CD4-positive, alpha-beta T cell treated with Interleukin-6 at 100 ng/mL for 8 hours (primary cell): ENCODE results near the gene PAK4.

Source experiments
- DNase-seq: peaks from one replicate; pipeline ENCODE4 v3.0.0-alpha.2; 2020; ENCODE audit warnings: mixed read lengths, low spot score

The PAK4 gene

DNA sequence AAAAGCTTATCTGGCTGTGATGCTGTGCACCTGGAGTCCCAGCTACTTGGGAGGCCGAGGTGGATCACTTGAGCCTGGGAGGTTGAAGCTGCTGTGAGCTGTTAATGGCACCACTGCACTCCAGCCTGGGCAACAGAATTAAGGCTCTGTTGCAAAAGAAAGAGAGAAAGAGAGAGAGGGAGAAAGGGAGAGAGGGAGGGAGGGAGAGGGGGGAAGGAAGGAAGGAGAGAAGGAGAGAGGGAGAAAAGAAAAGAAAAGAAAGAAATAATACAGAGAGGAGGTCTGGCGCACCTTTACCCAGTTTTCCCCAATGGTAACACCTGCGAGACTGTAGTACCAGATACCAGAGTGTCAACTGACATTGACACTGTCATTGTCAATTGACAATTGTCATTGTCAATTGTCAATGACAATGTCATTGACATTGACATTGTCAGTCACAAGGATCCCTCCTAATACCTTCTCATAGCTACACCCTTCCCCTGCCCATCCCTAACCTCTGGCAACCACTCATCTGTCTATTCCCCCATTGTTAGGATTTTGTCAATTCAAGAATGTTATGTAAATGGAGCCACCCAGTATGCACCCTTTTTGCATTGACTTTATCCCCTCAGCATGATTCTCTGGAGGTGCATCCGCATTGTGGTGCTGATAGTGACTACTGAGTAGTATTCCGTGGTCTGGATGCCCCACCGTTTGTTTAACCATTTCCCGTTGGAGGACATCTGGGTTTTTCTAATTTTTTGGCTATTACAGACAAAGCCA is 21.3 kb downstream of the PAK4 start:
- DNase-seq, result no peak

DNA sequence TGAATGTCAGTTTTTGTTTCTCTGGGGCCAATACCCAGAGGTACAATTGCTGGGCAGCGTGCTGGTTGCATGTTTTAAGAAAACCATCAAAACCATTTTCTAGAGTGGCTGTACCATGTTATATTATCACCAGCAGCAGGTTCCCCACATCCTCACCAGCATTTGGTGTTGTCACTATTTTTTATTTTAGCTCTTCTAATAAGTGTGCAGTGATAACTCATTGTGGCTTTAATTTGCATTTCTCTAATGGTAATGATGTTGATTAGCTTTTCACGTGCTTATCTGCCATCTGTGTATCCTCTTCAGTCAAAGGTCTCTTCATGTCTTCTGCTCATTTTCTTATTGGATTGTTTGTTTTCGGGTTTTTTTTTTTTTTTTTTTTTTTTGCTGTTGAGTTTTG is 21.9 kb downstream of the PAK4 start:
- no peak for DNase-seq

DNA sequence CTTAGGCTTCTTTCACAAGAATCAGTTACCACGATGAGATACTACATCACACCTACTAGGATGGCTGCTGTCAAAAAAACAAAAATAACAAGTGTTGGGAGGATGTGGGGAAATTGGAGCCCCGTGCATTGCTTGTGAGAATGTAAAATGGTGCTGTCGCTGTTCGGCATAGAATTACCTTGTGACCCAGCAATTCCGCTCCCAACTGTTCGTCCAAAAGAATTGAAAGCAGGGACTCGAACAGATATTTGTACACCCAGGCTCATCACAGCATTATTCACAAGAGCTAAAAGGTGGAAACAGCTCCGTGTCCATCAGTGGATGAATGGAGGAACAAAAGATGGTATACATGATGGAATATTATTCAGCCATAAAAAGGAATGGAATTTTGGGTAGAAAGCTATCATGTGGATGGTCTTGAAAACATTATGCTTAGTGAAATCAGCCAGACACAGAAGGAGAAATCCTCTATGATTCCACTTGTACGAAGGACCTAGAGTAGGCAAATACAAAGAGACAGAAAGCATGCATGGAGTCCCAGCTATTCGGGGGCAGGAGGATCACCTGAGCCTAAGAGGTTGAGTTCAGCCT is 23.4 kb downstream of the PAK4 start:
- no peak for DNase-seq

DNA sequence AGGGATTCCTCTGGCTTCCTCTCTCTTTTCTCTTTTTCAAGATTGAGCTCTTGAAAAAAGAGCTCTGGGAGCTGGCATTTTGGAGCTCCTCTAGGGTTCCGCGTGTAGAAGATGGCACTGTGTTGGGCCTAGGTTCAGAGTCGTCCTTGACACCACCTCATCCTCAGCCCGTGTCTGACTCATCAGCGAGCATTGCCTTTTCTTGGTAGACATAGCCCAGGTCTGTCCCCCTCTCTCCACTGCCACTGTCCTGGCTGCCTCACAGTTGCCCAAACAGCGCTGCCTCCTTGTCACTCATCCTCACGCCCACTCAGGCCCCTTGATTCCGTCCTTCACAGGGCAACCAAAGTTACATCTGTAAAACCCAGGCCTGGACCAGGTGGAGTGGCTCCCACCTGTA is 24.6 kb downstream of the PAK4 start:
- DNase-seq, result no peak

DNA sequence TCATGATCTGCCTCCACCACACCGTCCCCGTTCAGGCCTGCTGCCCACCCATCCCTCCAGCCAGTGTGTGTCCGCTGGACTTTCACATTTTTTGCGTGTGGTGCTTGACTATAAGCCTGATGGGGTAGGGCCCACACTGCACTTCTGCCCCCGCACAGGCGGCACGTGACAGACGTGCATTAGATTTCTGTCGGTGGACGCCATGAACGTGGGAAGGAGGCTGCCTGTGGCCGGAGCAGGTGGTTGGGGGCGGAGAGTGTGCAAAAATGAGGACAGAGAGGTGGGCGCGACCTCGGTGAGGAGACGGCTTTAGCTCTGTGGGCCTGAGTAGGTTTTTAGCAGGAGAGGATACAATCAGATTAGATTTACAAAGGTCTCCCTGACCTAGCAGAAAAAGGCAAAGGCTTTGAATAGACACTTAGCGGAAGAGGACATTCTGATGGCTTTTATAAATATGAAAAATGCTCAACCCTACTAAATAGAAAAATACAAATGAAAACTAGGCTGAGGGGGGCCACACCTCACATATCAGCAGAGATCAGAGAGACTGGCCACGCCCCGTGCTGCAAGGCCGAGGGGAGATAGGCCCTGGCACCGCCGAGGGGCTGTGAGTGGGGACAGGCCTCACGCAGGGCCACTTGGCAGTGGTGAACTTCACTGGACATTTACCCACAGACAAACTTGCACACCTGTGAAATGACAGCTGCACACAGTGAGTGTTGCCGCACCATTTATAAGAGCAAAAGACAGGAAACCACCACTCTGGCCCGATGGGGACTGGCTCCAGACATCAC is 25.4 kb downstream of the PAK4 start:
- no peak for DNase-seq

DNA sequence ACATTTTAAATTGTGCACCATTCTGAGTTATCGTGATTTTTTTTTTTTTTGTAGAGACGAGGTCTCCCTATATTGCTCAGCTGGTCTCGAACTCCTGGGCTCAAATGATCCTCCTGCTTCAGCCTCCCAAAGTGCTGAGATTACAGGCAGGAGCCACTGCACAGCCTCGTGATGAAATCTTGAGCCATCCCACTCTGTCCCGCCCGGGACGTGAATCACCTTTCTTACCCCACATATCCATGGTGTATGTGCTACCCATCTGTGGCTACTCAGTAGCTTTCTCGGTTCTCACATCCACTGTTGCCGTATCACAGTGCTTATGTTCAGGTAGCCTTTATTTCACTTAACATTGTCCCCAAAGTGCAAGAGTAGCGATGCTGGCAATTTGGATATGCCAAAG is 26.5 kb downstream of the PAK4 start:
- DNase-seq, result no peak

DNA sequence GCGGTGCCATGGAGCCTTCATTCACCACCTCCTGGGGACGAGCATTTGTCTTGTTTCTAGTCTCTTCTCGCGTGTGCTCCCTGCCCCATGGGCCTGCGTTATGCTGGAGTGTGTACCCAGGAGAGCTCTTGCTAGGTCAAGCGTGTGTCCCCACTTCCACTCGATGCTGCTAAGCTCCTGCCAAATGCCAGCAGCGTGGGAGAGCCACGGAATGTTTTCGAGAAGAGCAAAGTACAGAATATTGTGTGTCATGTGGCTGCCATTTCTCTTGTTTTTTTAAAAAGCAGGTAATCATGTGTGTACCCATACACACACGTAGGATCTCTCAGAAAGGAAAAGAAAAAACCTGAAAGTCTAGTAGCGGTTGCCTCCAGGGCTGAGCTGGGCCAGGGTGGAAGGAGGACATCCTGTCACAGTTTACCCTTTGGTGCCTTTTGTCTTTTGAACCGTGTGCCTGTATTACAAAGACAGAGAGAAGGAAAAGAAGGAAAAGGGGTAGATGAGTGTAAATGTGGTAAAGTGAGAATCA is 28.6 kb downstream of the PAK4 start:
- no peak for DNase-seq

DNA sequence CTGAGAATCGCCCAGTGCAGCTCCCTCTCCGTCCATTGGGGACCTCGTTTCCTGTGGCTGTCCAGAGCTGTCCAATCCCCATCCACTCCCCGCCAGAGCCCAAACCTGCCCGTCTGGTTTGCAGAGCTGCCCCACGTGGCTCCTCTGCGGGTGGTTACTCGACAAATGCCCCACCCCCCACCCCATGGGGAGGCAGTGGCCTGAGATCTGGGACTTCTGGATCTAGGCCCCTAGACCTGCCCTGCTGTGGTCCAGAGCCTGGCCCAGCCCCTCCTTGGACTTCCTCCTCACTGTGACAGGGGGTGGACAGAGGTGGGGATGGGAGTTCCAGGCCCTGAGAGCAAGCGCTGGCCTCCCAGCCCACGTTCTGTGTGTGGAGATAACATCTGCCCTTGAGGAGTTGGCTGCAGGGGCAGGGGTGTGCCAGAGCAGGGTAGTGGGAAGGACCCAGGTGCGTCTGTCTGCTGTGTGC is 29.1 kb downstream of the PAK4 start:
- no peak for DNase-seq

DNA sequence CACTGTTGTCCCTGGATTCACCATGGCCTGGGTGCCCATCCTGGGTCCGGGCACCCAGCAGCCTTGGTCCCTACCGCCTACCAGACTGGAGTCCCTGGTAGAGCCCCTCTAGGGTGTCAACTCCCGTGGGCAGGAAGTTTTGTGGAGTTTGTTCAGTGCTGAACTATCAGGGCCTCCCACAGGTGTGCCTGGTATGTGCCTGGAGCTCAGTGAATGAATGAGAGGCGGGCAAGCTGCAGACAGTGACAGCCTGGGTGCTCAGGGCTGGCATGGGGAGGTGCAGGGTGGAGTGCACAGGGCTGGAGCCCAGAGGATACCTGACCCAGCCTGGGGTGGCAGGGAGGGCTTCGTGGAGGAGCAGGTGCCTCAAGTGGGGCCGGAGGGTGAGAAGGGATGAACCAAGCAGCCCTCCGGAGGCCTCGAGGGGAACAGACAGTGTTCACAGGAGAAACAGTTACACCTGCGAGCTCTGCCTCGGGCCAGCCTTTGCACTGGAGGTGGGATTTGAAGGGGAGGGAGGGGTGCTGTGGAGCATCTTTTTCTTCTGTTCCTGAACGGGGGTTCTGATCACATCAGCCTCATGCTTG is 29.6 kb downstream of the PAK4 start:
- no peak for DNase-seq

DNA sequence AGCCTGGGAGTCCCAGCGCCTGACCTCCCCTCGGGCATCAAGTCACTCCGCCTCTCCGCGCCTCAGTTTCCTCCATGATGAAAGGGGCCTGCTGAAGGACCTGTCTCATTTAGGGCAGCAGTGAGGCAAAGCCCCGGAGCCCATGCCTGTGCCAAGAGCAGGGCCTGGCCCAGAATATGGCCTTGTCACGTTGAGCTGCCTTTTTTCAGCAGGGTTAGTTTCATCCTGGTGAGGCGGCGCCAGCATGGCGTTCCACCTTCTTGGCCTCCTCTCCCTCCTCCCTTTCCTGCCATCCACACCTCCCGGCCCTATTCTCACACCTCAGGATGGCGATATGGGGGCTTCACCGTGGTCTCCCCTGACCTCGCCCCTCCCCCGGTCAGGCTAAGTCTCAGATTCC is 30.2 kb downstream of the PAK4 start:
- DNase-seq, result no peak

DNA sequence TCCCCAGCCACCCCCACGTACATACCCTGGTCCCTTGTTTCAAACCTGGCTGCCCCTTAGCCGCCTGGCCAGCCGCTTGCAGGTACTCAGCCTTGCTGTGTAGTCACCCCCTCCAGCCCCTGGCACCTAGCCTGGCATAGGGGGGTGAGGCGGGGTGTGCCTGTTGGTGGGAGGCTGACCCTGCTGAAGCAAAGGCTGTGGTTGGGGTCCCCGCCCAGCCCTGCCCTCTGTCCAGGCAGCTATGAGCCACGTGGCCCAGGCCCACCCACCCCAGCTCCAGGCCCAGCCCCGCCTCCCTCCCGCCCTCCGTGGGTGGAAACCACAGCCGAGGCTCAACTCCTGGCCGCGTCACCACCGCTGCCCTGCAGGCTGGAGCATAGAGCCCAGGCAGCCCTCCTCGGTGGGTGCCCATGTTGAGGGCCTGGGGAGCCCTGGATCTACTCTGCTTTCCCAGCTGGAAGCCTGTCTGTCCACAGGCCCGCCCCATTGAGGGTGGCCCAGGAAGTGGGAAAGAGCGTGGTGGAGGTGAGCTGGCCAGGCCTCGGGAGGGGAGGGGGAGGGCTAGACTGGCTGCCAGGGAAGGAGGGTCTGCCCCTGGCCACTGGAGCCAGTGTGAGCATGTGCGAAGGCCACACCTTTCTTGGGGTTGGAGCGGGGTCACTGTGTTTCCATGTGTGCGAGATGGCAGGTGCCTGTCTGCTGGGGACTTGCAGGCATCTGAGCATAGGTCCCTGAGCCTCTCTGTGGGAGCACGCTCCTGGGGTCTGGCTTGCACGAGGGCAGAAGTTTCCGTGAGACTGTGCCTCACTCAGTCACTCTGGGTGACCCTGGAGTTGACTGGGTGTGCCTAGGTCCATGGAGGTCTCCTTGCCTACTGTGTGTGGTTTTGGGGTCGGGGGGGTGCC is 31.0 kb downstream of the PAK4 start:
- no peak for DNase-seq

DNA sequence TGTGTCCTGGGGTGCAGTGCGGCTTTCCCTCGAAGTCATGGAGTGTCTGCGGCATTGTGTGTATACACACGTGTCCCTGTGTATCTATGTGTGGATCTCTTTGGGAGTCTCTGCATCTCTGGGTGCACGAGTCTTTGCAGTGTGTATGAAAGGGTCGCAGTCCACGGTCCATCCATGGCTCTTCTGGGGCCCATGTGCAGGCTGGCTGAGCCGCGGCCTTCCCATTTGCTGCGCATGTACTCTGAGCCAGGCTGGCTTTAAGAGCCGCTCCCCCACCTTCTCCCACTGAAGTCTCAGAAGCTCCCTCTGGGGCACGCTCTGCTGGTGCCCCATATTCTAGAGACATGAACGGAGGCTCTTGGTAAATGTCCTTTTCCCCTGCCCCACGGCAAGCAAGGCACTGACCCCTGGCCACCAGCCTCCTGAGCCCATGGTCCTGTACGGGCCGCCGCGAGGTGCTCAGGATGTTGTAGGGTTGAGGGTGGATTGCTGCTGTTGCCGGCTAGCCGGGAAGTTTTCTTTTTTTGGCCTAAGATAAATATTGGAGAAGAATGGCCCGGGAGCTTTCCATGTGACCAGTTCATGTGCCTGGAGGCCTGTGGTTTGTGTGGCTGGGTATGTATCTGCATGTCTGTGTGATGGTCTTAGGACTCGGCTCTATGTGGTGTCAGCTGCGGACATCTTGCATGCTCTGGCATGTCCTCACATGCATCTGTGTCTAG is 31.9 kb downstream of the PAK4 start:
- no peak for DNase-seq

DNA sequence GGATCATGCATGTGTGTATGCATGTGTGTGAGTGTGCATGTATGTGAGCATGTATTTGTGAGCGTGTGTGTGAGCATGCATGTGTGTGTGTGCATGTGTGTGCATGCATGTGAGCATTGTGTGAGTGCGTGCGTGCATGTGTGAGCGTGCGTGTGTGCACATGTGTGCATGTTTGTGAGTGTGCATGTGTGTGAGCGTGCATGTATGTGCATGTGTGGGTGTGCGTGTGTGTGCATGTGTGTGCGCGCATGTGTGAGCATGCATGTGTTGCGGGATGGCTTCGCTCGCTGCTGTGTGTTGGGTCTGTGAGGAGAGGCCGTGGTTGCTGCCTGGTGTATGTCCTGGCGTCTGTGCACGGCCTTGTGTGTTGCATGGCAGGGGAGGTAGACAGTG is 32.4 kb downstream of the PAK4 start:
- DNase-seq, result no peak

DNA sequence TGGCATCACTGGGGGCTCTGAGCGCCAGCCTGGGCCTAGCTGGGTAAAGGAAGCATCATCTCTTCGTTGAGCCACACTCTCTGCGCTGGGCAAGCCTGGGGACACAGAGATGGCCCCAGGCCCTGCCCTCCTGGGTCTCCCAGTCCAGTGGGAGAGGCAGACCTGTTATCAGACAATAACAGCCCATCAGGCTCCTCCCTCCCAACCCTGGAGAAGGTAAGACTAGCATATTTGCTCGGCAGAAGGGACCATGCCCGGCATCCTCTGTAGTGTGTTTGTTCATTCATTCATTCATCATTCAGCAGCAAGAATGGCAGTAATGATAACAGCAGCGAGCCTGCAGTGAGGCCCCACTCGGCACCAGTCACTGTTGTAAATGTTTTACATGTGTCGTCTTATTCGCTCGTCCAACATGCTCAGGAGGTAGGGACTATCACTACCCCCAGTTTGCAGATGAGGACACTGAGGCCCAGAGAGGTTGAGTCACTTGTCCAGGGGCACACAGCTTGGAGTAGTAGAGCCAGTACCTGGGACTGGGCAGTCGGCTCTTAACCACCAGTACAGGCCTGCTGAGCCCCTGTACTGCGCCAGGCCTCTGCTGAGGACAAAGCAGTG is 33.2 kb downstream of the PAK4 start:
- DNase-seq, result no peak

DNA sequence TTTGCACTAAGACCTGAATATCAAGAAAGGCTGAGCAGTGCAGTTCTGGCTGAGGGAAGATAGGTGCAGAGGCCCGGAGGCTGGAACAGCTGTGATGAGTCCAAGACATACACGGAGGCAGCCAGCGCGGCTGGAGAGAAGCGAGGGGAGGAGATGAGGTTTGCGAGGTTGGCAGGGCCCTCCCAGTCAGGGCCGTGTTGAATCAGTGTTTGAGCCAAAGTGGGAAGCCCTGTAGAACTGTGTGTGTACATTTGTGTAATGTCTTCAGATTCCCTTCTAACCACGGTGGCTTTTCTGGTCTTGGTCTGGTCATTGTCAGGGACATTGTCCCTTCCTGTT is 34.9 kb downstream of the PAK4 start:
- no peak for DNase-seq

DNA sequence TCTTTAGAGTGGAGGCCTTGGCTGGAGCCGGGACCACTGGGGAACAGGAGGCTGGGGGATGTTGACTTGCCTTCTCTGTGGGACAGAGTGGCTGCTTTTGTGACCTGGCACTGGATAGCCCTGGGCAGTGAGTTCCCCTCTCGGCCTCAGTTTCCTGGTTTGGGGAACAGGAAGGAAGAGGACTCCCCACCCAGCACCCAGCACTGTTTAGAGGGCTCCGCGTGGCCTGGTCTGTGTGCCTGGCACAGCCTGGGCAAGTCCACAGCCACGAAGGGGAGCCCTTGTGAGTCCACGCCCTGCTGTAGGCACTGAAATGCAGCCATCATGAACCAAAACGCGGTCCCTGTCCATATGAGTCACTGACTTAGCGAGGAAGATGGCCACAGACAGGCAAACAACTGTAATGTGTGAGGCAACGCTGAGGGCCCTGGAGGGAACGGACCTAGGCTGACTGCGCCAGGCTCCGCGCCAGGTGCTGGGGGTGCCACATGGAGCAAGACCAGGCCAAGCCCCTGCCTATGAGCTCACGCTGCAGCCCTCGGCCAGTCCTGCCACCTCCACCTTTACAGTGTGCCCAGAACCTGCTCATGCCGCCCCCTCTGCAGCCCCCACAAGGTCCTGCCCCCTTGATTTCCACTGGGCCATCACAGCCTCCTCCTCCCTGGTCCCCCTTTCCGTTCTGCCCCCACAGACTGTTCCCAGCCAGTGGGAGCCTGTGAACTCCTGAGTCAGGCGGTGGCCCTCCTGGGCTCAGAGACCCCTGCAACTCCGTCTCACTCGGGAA is 35.5 kb downstream of the PAK4 start:
- no peak for DNase-seq

DNA sequence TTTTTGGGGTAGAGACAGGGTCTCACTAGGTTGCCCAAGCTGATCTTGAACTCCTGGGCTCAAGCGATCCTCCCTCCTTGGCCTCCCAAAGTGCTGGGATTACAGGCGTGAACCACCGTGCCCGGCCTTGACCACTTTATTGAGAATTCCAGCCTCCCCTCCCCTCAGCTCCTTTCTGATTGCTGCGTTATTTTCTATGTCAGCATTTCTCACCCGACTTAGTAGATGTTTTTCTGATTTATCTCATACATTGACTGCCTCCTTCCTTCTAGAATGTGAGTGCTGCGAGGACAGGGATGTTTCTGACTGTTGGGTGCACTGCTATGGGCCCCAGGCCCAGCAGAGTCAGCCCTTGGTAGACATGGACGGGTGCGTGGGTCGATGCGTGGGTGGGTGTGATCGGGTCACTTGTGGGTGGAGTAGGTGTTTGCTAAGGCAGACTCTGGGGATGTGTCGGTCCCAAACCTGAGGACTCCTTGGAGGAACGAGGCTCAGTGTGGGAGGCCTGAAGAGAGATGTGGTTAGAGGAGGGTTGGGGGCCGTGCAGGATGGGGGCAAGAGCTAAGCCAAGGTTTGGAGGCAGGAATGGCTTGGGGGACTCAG is 37.0 kb downstream of the PAK4 start:
- no peak for DNase-seq

DNA sequence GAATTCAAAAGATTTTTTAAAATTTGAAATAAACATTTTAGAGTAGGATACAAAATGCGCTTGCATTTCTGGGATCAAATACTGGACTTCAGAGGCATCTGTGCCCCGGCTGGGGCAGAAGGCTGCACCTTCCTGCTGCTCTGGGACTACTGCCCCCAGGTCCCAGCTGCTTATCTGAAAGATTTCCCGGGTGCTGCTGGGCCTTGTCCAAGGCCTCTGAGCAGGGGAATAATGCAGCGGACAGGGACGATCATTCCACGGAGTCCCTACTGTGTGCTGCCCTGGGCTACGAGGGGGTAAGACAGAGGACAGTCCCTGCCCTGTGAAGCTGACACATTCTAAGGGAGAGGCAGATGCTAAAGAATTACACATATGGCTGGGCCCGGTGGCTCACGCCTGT is 38.0 kb downstream of the PAK4 start:
- no peak for DNase-seq

DNA sequence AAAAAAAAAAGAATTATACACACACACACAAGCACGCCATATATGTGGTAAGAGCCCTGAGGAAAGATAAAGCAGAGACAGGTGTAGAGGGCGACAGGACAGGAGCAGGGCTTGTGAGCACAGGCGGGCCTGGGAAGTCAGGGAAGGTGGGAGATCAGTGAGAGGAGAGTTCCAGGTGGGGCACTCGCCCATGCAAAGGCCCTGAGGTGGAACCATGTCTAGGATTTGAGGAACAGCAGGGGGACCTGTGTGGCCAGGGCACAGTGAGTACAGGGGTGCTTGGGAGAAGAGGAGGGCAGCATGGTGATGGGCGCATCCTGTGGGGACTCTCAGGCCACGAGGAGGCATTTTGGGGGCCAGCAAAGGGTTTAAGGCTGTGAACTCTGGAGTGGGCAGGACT is 38.7 kb downstream of the PAK4 start:
- DNase-seq, result no peak
